GM18505 (cell line): ENCODE data around the gene TMEM130.

Experiments used
- ATAC-seq: cut with Tn5 transposase; IDR thresholded peaks from one replicate; pipeline ENCODE4 v1.9.1; 2021; ENCODE audit not compliant: unreplicated experiment
- POLR2A ChIP-seq: IDR thresholded peaks from 4 replicates; pipeline ENCODE4 v1.6.1; 2011; ENCODE audit warnings: borderline replicate concordance; ENCODE audit not compliant: insufficient read depth, insufficient read length; ENCODE audit errors: extremely low read depth

Gene TMEM130

GRCh38 chr7:98872328-98872924 is 2.6 kb upstream of the TMEM130 start:
- ATAC-seq, result no peak
- TF ChIP-seq POLR2A, result no peak

GRCh38 chr7:98870807-98871491 is 1.1 kb upstream of the TMEM130 start:
- ATAC-seq, result no peak
- no peak for TF ChIP-seq POLR2A

- TF ChIP-seq POLR2A, result no peak
- peak; percentile 74 for ATAC-seq
Measured at GRCh38 chr7:98870121-98870651, 372 bp upstream of the TMEM130 start.

GRCh38 chr7:98869027-98869596 is 702 bp downstream of the TMEM130 start:
- no peak for TF ChIP-seq POLR2A
- ATAC-seq, result no peak

GRCh38 chr7:98868450-98868849 is 1.4 kb downstream of the TMEM130 start:
- no peak for TF ChIP-seq POLR2A
- no peak for ATAC-seq

GRCh38 chr7:98866765-98867164 is 3.0 kb downstream of the TMEM130 start:
- TF ChIP-seq POLR2A, result no peak
- no peak for ATAC-seq

- ATAC-seq, result no peak
- TF ChIP-seq POLR2A, result no peak
Measured at GRCh38 chr7:98866351-98866750, 3.5 kb downstream of the TMEM130 start.

- TF ChIP-seq POLR2A, result no peak
- ATAC-seq, result no peak
Measured at GRCh38 chr7:98864731-98865453, 4.9 kb downstream of the TMEM130 start.

GRCh38 chr7:98863601-98864000 is 6.2 kb downstream of the TMEM130 start:
- TF ChIP-seq POLR2A, result no peak
- no peak for ATAC-seq

- no peak for TF ChIP-seq POLR2A
- no peak for ATAC-seq
Measured at GRCh38 chr7:98862716-98863420, 6.9 kb downstream of the TMEM130 start.

GRCh38 chr7:98862203-98862602 is 7.6 kb downstream of the TMEM130 start:
- ATAC-seq, result no peak
- TF ChIP-seq POLR2A, result no peak

GRCh38 chr7:98860071-98860470 is 9.7 kb downstream of the TMEM130 start:
- ATAC-seq, result no peak
- no peak for TF ChIP-seq POLR2A
